ENCODE data around the gene PPP2R5C.

PPP2R5C gene

GRCh38 chr14:101956179-101956885, 194.8 kb downstream of the PPP2R5C start:
- no peak for TF ChIP-seq CTCF (conservative IDR thresholded peaks at IDR 0.05; ENCODE audit: low read depth)
- H3K27ac ChIP-seq: no peak overlapping the region
- POLR2A ChIA-PET (ENCODE audit: low non-redundant PET): no interaction called here
- CTCF ChIA-PET: no interaction called here
- no peak for DNase-seq (ENCODE audit: low spot score)

GRCh38 chr14:101957406-101958234, 196.1 kb downstream of the PPP2R5C start:
- no peak overlapping the region for H3K27ac ChIP-seq
- ChIA-PET POLR2A (ENCODE audit: low non-redundant PET) (no interaction called here), CTCF (interaction anchor here (0.6 kb wide), 1 partner anchor 12 kb away, joined by 3 read pairs; no protein-coding TSS in a partner anchor)
- DNase-seq (ENCODE audit: low spot score): no peak
- TF ChIP-seq CTCF (conservative IDR thresholded peaks at IDR 0.05; ENCODE audit: low read depth): no peak

GRCh38 chr14:101958418-101959180, 197.1 kb downstream of the PPP2R5C start:
- ChIA-PET POLR2A (ENCODE audit: low non-redundant PET) (interaction anchor here (0.6 kb wide), 1 partner anchor 382 kb away, joined by 6 read pairs; no protein-coding TSS in a partner anchor), CTCF (interaction anchor here (0.6 to 0.7 kb wide), 3 partner anchors 9 to 240 kb away, joined by 3 to 4 read pairs (median 3); no protein-coding TSS in a partner anchor)
- no peak for DNase-seq (ENCODE audit: low spot score)
- no peak for TF ChIP-seq CTCF (conservative IDR thresholded peaks at IDR 0.05; ENCODE audit: low read depth)
- no peak overlapping the region for H3K27ac ChIP-seq

GRCh38 chr14:101959277-101959676, 197.8 kb downstream of the PPP2R5C start:
- no peak overlapping the region for H3K27ac ChIP-seq
- no peak for TF ChIP-seq CTCF (conservative IDR thresholded peaks at IDR 0.05; ENCODE audit: low read depth)
- DNase-seq (ENCODE audit: low spot score): no peak
- POLR2A ChIA-PET (ENCODE audit: low non-redundant PET): no interaction called here
- CTCF ChIA-PET: interaction anchor here (0.6 to 0.7 kb wide), 4 partner anchors 24 to 1866 kb away, joined by 3 to 6 read pairs (median 4); no protein-coding TSS in a partner anchor

- ChIA-PET CTCF (interaction anchor here (0.9 kb wide), 1 partner anchor 12 kb away, joined by 5 read pairs; no protein-coding TSS in a partner anchor), POLR2A (ENCODE audit: low non-redundant PET) (no interaction called here)
- H3K27ac ChIP-seq: no peak overlapping the region
- DNase-seq (ENCODE audit: low spot score): no peak
- TF ChIP-seq CTCF (conservative IDR thresholded peaks at IDR 0.05; ENCODE audit: low read depth): peak; percentile 40
Observed at GRCh38 chr14:101960225-101960624, 198.7 kb downstream of the PPP2R5C start.
